NCI-H2107 treated with DMSO at 0.1 percent for 48 hours (cell line): Measurements from ENCODE around the gene DNAAF2.
"Not testable (repeated sequence)": the region's sequence is repeated elsewhere in the genome, so short reads cannot be mapped to it uniquely, and the experiment has no call there.

Source experiments
- DNase-seq: peaks from one replicate; lab custom pipeline; 2025; ENCODE audit not compliant: unreplicated experiment; lab: John Stamatoyannopoulos, UW

DNAAF2 gene

GRCh38 chr14:49621114-49621881, 13.7 kb downstream of the DNAAF2 start:
- DNase-seq: no peak

DNA sequence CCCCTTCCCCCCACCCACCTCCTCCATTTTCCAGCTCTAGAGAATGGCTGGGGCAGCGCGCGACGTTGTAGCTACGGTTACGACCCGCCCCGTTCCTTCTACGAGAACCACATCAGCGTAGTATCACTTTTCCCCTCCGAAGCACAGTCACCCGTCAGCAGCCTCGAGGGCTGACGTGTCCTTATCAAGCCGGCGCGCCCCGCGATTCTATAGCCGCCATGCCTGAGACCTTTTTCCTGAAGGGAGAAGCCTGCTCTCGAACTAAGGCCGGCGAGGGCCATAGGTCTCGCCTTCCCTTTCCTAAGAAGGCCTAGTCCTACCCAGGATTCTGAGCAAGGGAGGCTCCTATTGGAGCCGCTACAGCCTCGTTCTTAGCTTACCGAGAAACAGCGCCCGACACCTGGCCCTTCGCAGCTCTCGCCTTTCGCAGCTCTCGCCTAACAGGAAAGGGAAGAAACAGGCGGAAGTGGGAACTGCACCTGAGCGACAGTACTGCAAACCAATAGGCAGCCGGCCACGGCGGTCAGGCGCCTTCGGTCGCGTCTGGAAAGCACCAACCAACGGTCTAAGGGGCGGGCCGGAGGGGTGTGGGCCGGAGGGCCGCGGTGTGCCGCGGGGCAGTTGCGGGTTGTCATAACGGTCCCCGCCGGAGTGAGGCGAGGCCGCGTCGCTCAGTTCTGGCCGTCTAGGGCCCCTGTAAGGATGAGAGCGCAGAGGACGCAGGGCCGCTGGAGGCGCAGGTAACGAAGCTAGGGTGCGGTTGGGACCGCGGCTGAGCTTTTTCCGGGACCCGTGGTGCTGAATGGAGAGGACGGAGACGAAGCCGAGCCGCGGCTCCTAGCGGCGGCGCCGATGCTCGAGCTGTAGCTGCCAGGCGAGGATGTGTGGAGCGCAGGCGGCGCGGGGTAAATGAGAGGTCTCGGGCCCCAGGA, 14.6 kb downstream of the DNAAF2 start, which contains the start of the genes MGAT2 and RPL36AL:
TSS of gene MGAT2 (plus strand) at position 618 of the 932 bp plus-strand sequence. CDS start 470 bp downstream, outside the sequence.
TSS of gene RPL36AL (minus strand) at position 445 of the 932 bp plus-strand sequence. CDS start 1,522 bp downstream, outside the sequence.
- DNase-seq: peak; percentile 96

DNA sequence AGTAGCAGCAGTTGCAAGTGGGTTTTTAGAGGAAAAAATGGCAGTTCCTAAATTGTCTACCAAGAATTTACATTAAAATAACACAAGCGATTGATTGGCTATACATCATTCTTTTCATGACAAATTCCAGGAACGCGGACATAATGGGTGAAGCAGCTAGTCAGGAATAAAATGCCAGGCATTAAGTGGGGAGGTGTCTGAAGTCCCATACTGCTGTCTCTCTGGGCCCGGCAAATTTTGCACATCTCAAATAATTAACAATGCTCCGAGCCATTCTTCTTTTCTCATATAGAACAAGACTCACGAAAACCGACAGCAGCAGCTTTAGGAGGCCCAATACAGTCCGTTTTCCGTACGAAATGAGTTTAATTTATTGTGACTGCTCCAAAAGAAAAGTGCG, 15.3 kb downstream of the DNAAF2 start:
- no peak for DNase-seq

GRCh38 chr14:49619273-49619672, 15.8 kb downstream of the DNAAF2 start:
- not testable (repeated sequence) for DNase-seq

GRCh38 chr14:49617852-49618519, 17.1 kb downstream of the DNAAF2 start:
- DNase-seq: no peak

GRCh38 chr14:49615776-49616175, 19.3 kb downstream of the DNAAF2 start:
- no peak for DNase-seq

DNA sequence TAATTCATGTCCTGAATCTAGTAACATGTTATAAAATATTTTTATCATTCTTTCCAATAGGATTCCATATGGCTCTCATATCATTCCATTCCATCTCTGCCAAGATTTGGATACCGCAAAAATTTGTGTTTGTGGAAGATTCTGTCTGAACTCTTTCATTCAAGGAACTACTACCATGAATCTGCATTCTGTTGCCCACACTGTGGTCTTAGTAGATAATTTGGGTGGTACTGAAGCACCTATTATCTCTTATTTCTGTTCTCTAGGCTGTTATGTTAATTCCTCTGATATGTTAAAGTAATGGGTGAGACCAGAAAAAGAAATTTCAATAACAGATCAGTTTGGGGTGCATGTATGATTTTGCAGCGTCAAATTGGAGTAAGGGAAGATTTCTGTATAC, 20.8 kb downstream of the DNAAF2 start:
- DNase-seq: no peak

DNA sequence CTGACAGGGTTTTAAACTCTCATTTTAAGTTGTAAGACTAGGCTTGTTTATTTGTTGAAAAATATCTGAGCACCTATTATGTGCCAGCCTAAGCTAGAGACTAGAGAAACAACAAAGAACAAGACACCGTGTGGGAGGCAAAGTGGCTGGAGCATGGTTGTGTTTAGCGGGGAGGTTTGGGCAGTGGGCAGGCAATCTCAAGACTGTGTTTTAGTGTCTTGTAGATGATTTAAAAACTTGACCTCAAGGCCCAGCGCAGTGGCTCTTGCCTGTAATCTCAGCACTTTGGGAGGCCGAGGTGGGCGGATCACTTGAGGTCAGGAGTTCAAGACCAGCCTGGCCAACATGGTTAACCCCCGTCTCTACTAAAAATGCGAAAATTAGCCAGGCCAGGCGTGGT, 22.4 kb downstream of the DNAAF2 start:
- DNase-seq: no peak

DNA sequence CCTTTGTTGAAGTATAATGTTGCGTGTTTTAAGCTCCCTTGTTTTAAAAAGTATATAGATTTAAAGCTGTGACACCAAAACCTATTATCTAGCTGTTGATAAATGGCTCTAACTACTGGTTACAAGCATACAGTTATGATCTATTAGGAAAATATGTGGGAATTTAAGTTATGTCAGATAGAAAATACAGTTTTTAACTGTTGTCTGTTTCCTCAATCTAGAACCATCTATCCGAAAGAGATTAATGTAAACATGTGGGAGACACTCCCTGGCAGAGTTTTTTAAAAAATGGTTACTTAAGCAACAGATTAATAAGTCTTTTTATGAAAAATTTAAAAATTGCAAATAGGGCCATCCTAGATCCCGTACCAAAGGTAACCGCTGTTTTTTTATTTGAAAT, 22.8 kb downstream of the DNAAF2 start:
- DNase-seq: no peak

- no peak for DNase-seq
Measured at GRCh38 chr14:49607583-49607982, 27.5 kb downstream of the DNAAF2 start.

DNA sequence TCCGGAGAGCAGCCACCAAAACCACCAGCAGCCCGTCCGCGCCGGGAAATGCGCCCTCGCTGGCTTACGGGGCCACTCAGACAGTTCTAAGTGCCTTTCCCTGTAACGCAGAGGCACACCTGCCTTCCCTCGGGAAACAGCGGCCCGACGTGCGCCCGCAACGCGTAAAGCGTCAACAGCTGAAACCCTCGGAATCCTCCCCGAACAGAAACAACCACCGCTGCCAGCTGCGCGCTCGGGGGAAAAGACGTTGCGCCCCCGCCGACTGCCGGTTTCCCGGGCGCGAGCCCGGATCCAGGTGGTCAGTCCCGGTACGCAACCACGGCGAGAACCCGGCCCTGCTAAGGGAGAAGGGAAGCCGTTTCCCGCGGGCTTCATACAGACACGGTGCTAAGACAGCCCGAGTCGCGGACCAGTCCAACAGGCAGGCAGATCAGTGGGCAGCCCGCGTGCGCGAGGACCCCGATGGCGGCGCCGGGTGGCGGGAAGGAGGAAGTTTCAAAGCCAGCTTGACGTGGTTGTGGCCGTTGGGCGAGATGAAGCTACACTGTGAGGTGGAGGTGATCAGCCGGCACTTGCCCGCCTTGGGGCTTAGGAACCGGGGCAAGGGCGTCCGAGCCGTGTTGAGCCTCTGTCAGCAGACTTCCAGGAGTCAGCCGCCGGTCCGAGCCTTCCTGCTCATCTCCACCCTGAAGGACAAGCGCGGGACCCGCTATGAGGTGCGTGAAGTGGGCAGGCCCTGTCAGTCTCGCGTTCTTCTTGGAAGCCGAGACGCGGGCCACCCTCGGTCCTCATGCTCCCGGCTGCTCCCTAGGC, 36.4 kb downstream of the DNAAF2 start, which contains the start of gene LRR1:
TSS of gene LRR1 (plus strand) at position 456 of the 816 bp plus-strand sequence. CDS start at position 537, 81 bp downstream.
- DNase-seq: peak; percentile 86

- peak; percentile 84 for DNase-seq
Measured at GRCh38 chr14:49598189-49598484, 36.9 kb downstream of the DNAAF2 start.

DNA sequence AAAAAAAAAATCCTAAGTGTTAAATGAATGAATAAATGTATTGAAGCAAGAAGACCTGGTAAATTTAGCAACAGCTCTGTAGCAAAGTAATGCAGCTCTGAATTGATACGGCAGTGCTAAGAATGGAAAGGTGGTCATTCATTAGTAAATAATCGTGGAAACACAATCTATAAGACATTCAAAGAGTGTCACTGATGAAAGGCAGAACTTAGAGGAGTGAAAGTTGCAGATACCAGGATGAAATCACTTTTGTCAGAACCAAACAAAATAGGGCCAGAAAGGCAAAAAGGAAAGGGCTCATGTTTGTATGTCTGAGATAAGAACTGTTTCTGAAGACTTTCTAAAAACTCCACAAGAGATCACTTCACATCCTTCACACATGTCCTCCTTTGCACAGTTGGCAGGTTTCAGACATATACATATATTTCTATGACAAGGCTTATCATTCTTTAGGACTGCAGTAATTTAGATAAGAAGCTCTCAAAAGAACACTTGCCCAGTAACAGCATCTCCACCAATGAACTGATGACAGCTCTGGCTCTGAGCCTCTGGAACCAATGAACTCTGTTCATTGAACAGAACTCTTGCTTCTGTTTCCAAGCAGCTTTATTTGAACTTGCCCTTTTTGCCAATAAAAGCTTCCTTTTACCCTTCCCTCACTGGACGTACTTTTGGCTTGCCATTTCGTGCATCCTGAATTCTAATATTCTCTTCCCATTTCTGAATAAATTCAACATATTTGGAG, 40.5 kb downstream of the DNAAF2 start:
- DNase-seq: no peak

GRCh38 chr14:49593016-49593415, 42.0 kb downstream of the DNAAF2 start:
- no peak for DNase-seq

DNA sequence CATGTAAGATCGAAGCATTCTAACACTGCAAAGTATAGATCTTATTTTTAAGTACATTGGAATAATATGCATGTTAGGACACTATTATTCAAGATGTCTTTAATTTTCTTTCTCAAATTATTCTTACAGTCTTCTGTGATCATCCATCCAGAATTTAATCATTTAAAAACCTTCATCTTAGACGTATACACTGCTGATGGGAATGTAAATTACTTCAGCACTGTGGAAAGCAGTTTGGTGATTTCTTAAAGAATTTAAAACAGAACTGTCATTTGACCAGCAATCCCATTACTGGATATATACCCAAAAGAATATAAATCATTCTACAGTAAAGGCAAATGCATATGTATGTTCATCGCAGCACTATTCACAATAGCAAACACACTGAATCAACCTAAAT, 45.7 kb downstream of the DNAAF2 start:
- no peak for DNase-seq

DNA sequence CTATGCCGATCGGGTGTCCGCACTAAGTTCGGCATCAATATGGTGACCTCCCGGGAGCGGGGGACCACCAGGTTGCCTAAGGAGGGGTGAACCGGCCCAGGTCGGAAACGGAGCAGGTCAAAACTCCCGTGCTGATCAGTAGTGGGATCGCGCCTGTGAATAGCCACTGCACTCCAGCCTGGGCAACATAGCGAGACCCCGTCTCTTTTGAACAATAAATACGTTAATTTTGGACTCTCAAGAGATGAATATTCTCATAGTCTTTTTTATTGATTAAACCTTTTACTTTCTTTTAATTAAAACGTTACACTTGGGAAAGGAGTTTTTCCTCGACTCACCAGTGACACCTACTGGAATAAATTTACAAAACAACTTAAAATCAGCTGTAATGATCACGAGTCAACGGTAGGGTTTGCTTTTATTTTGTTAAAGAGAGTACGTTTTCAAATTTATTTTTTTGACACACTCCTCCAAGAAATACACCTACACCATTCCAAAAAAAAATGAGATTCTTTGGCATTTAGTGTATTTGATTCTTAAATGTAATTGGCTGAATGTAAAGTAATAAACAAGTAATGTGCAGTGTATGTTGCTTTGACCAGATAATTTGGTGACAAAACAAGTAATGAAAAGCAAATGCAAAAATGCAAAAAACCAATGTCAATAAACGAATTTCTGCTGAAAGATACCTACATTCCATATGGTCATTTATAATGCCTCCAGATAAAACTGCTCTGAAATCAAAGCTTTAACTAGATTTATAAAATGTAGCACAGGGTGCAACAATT, 48.2 kb downstream of the DNAAF2 start:
- peak; percentile 66 for DNase-seq

DNA sequence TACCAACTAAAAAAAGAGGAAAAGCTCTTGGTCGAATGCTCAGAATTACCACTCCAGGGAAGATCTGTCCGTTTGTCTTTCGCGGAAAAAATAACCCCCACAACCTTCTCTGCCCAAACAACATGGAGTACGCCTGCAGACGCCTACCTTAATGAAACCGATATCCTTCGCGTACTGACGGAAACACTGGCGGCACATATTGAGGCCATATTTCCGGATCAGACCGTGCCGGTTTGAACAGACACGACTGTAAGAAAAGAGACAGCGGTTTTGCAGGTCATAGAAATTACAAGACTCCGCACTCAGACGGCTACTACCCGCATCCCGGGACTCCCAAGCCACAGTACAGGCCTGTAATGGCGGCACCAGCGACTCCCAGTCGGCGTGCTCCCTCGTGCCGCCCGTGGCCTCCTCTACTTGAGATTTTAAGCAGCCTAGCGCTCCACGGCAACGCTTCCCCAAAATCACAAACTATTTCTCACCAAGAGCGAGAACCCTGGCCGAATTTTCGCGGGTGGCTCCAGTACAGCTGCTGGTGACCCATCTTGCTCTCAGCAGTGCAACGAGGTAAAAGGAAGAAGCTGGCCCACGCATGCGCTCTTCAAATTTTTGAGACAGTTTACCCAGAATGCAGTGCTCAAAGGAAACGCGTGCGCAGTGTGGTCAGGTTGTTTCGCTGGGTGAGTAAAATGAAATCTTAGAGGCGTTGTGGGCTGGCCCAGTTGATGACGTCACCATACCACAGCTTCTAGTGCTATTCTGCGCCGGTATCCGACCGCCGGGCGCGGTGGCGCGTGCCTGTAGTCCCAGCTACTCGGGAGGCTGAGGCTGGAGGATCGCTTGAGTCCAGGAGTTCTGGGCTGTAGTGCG, 49.0 kb downstream of the DNAAF2 start, which contains the start of gene RPS29:
TSS of gene RPS29 (minus strand) at position 578 of the 870 bp plus-strand sequence. CDS start at position 544, 34 bp downstream.
- DNase-seq: peak; percentile 99
